DOHH2 (cell line): ENCODE data around the gene CORO2B.
"Not testable (repeated sequence)": the region's sequence is repeated elsewhere in the genome, so short reads cannot be mapped to it uniquely, and the experiment has no call there.

ENCODE experiments used
- H3F3A ChIP-seq: fragments of 200-600 bp; sonication (generic), shearing (Covaris generic); 2 replicates; pipeline ENCODE4 v1.6.0; 2016; ENCODE audit warnings: antibody characterized with exemption, mild to moderate bottlenecking; ENCODE audit not compliant: control insufficient read depth, insufficient read depth
- H3K27ac ChIP-seq: fragments of 200-600 bp; sonication (generic); 2 replicates; pipeline ENCODE4 v1.5.1; 2014; ENCODE audit warnings: low read depth, mild to moderate bottlenecking, low read length, moderate library complexity
- H3K27me3 ChIP-seq: fragments of 200-600 bp; sonication (generic); 2 replicates; pipeline ENCODE4 v1.6.1; 2014; ENCODE audit warnings: mild to moderate bottlenecking, low read length, mixed read lengths; ENCODE audit not compliant: control insufficient read depth
- H3K36me3 ChIP-seq: fragments of 200-600 bp; sonication (generic); 2 replicates; pipeline ENCODE4 v1.6.1; 2014; ENCODE audit warnings: mild to moderate bottlenecking, low read length, moderate library complexity, mixed read lengths; ENCODE audit not compliant: control insufficient read depth
- H3K4me1 ChIP-seq: fragments of 200-600 bp; sonication (generic); 2 replicates; pipeline ENCODE4 v1.6.1; 2014; ENCODE audit warnings: mild to moderate bottlenecking, low read length, mixed read lengths; ENCODE audit not compliant: control insufficient read depth
- H3K4me2 ChIP-seq: fragments of 200-600 bp; sonication (generic); 2 replicates; pipeline ENCODE4 v1.6.0; 2014; ENCODE audit warnings: mild to moderate bottlenecking, low read length, moderate library complexity
- H3K4me3 ChIP-seq: fragments of 200-600 bp; sonication (generic); 2 replicates; pipeline ENCODE4 v1.5.1; 2014; ENCODE audit warnings: mild to moderate bottlenecking, low read length, mixed read lengths
- H3K79me2 ChIP-seq: fragments of 200-600 bp; sonication (generic); 2 replicates; pipeline ENCODE4 v1.6.1; 2014; ENCODE audit warnings: mild to moderate bottlenecking, low read length, mixed read lengths; ENCODE audit not compliant: control insufficient read depth
- H3K9me2 ChIP-seq: fragments of 200-600 bp; sonication (generic); replicated peaks from 2 replicates; pipeline ENCODE4 v1.6.1; 2014; ENCODE audit warnings: mild to moderate bottlenecking, low read length, mixed read lengths; ENCODE audit not compliant: control insufficient read depth
- H3K9me3 ChIP-seq: fragments of 200-600 bp; sonication (generic); 2 replicates; pipeline ENCODE4 v1.6.1; 2014; ENCODE audit warnings: antibody characterized with exemption, low read length, mixed read lengths; ENCODE audit not compliant: control insufficient read depth, insufficient read depth
- H4K20me1 ChIP-seq: fragments of 200-600 bp; sonication (generic); 2 replicates; pipeline ENCODE4 v1.6.0; 2014; ENCODE audit warnings: low read depth, mild to moderate bottlenecking, antibody characterized with exemption, low read length, moderate library complexity; ENCODE audit not compliant: control insufficient read depth, insufficient read depth
- EZH2phosphoT487 ChIP-seq: fragments of 200-600 bp; sonication (generic); IDR thresholded peaks from 2 replicates; pipeline ENCODE4 v1.6.1; 2017; ENCODE audit warnings: borderline replicate concordance, mild to moderate bottlenecking, antibody characterized with exemption, low read length, moderate library complexity, mixed read lengths
- TF ChIP-seq, protein P1 (sequence below): fragments of 200-600 bp; sonication (generic); IDR thresholded peaks from one replicate; pipeline ENCODE4 v1.5.1; 2014; ENCODE audit warnings: antibody characterized with exemption, mild to moderate bottlenecking, low read depth, low read length; ENCODE audit not compliant: poor library complexity, severe bottlenecking

The CORO2B gene

GRCh38 chr15:68749793-68750192, 171.0 kb downstream of the CORO2B start:
- no peaks in the 10 kb centered on the region for H3K79me2 ChIP-seq
- no peak overlapping the region for H3K27ac ChIP-seq
- H3K36me3 ChIP-seq: no peaks in the 10 kb centered on the region
- H3K27me3 ChIP-seq: no peaks in the 10 kb centered on the region
- no peak overlapping the region for H3K4me3 ChIP-seq
- H3K4me2 ChIP-seq: no peak overlapping the region
- H3K9me2 ChIP-seq: no peaks in the 10 kb centered on the region
- H4K20me1 ChIP-seq: no peaks in the 10 kb centered on the region
- H3K9me3 ChIP-seq: no peaks in the 10 kb centered on the region
- H3F3A ChIP-seq: no peaks in the 10 kb centered on the region
- H3K4me1 ChIP-seq: peaks cover 2% of the 10 kb centered on the region; the same call in 1 of the 2 replicates
- TF ChIP-seq EZH2phosphoT487: no peak
- TF ChIP-seq, protein P1, sequence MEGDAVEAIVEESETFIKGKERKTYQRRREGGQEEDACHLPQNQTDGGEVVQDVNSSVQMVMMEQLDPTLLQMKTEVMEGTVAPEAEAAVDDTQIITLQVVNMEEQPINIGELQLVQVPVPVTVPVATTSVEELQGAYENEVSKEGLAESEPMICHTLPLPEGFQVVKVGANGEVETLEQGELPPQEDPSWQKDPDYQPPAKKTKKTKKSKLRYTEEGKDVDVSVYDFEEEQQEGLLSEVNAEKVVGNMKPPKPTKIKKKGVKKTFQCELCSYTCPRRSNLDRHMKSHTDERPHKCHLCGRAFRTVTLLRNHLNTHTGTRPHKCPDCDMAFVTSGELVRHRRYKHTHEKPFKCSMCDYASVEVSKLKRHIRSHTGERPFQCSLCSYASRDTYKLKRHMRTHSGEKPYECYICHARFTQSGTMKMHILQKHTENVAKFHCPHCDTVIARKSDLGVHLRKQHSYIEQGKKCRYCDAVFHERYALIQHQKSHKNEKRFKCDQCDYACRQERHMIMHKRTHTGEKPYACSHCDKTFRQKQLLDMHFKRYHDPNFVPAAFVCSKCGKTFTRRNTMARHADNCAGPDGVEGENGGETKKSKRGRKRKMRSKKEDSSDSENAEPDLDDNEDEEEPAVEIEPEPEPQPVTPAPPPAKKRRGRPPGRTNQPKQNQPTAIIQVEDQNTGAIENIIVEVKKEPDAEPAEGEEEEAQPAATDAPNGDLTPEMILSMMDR: no peak

DNA sequence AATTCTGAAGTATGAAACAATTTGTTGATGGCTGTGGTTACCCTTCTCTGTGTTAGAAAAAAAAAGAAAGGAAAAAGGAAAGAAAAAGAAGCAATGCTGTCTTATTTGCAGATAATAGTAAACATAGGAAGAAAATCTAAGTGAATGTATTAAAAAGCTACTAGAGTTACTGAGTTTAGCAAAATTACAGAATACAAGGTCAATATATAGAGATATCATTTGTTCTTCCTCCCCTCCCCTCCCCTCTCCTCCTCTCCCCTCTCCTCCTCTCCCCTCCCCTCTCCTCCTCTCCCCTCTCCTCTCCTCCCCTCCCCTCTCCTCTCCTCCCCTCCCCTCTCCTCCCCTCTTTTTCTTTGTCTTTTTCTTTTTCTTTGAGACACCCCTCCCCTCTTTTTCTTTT, 172.8 kb downstream of the CORO2B start:
- Histone ChIP-seq H3F3A (no peaks in the 10 kb centered on the region), H3K4me3 (no peak overlapping the region), H4K20me1 (no peaks in the 10 kb centered on the region), H3K9me2 (no peaks in the 10 kb centered on the region), H3K36me3 (no peaks in the 10 kb centered on the region), H3K27me3 (no peaks in the 10 kb centered on the region), H3K79me2 (no peaks in the 10 kb centered on the region), H3K4me2 (no peak overlapping the region), H3K9me3 (no peaks in the 10 kb centered on the region), H3K27ac (no peak overlapping the region), H3K4me1 (peaks cover 6% of the 10 kb centered on the region; the same call in 1 of the 2 replicates)
- TF ChIP-seq, protein P1: no peak
- no peak for TF ChIP-seq EZH2phosphoT487

DNA sequence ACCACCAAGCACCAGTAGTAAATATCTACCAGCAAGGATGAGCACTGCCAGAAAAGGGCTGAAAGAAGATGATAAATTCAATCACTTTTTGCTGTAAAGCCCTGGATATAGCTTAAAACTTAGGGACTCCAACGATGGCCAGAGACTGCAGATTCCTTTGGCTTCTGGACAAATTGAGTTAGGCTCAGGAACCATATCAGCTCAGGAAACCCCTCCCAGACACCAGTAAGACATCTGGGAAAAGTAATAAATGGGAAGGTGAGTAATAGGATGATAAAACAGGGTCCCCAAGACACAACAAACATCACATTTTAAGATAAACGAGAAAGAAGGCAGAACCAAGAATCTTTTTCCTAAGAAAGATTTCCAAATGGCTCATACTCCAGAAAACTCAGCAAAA, 176.9 kb downstream of the CORO2B start:
- no peaks in the 10 kb centered on the region for H4K20me1 ChIP-seq
- TF ChIP-seq EZH2phosphoT487: no peak
- TF ChIP-seq, protein P1: no peak
- H3K9me3 ChIP-seq: no peaks in the 10 kb centered on the region
- H3K4me1 ChIP-seq: peaks cover 6% of the 10 kb centered on the region; the same call in 1 of the 2 replicates
- H3K4me3 ChIP-seq: no peak overlapping the region
- no peaks in the 10 kb centered on the region for H3K9me2 ChIP-seq
- H3K27ac ChIP-seq: no peak overlapping the region
- H3K79me2 ChIP-seq: no peaks in the 10 kb centered on the region
- H3K27me3 ChIP-seq: no peaks in the 10 kb centered on the region
- no peaks in the 10 kb centered on the region for H3K36me3 ChIP-seq
- H3K4me2 ChIP-seq: no peak overlapping the region
- no peaks in the 10 kb centered on the region for H3F3A ChIP-seq

- H3K36me3 ChIP-seq, H3K79me2 ChIP-seq, H3K9me3 ChIP-seq, H4K20me1 ChIP-seq, H3K4me3 ChIP-seq, H3K4me1 ChIP-seq, H3F3A ChIP-seq, H3K27ac ChIP-seq, H3K4me2 ChIP-seq, H3K9me2 ChIP-seq: not testable (repeated sequence)
- peaks cover 25% of the 10 kb centered on the region for H3K27me3 ChIP-seq
Measured at GRCh38 chr15:68759982-68760579, 181.3 kb downstream of the CORO2B start.
